Measurements from ENCODE around the gene KRT3. TPM values are rescaled to one million over a fixed set of nuclear protein-coding genes. Genes with fewer than 3 reads are reported as not detected.

The KRT3 gene
- total RNA-seq, 1 experiment from 2014 or later: not detected

DNA sequence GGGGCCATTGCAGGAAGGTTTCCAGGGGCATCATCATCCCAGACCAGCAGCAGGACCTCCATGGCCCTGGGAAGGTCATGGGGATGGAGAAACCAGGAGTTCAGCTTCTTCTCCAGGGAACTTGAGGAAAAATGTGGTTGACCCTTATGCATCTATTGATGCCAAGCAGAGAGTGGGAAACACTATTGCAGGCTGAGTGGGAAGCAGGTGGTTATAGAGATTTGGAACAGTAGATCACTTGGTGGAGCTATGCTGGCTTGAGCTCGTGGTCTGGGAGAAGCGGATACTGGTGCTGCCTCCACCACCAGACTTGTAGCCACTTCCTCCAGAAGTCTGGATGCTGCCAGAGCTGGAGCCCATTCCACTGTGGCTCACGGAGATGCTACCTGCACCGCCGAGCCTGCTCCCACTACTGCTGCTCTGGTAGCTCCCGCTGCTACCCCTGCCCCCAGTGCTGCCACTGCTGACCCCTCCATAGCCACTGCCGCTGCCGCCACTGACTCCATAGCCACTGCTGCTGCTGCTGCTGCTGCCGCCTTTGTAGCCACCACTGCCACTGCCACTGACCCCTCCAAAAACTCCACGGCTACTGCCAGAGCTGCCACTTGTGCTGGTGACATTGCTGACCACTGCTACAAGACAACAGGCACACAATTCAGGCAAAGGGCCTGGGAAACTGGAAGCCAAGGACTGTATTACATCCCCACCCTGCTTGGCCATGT is 27.3 kb downstream of the KRT3 start:
- Mint-ChIP-seq H3K36me3 (ENCODE audit: insufficient read depth, unreplicated experiment) (no peaks in the 10 kb centered on the region), H3K4me3 (ENCODE audit: unreplicated experiment) (no peak overlapping the region), H3K27ac (ENCODE audit: low read depth, unreplicated experiment) (no peak overlapping the region), H3K27me3 (ENCODE audit: insufficient read depth, unreplicated experiment) (peaks cover 45% of the 10 kb centered on the region), H3K9me3 (ENCODE audit: unreplicated experiment) (no peaks in the 10 kb centered on the region), H3K4me1 (ENCODE audit: insufficient read depth, unreplicated experiment) (no peaks in the 10 kb centered on the region)
- no peak for DNase-seq (ENCODE audit: unreplicated experiment)
- TF ChIP-seq CTCF (IDR thresholded peaks at IDR 0.05; ENCODE audit: unreplicated experiment): no peak
- BruUV-seq (replicated peaks): no TSS peak
- intact Hi-C loops (cut with micrococcal nuclease): no loop called here
- POLR2A ChIA-PET: no interaction called here
- CTCF ChIA-PET: no interaction called here

GRCh38 chr12:52767427-52767826 is 28.5 kb downstream of the KRT3 start:
- ChIA-PET POLR2A (no interaction called here), CTCF (no interaction called here)
- Mint-ChIP-seq H3K4me1 (ENCODE audit: insufficient read depth, unreplicated experiment) (no peaks in the 10 kb centered on the region), H3K36me3 (ENCODE audit: insufficient read depth, unreplicated experiment) (no peaks in the 10 kb centered on the region), H3K27ac (ENCODE audit: low read depth, unreplicated experiment) (no peak overlapping the region), H3K27me3 (ENCODE audit: insufficient read depth, unreplicated experiment) (peaks cover 45% of the 10 kb centered on the region), H3K4me3 (ENCODE audit: unreplicated experiment) (no peak overlapping the region), H3K9me3 (ENCODE audit: unreplicated experiment) (no peaks in the 10 kb centered on the region)
- no TSS peak for BruUV-seq (replicated peaks)
- intact Hi-C loops (cut with micrococcal nuclease): no loop called here
- TF ChIP-seq CTCF (IDR thresholded peaks at IDR 0.05; ENCODE audit: unreplicated experiment): no peak
- DNase-seq (ENCODE audit: unreplicated experiment): no peak

DNA sequence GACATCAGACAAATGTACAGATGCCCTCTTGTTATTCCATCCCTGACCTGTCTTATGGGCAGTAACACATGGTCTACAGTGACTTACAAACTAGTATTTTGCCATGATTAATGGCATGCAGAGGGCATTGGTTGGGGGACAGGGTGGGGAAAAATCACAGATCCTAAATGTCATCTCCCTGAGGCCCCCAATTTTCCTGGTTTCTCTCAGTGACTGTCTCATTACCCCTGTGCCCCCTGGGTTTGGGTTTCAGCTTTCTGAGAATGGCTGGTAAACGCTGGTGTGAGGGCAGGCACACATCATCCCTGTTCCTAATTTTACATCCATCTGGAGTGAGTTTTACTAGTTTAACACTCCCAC is 28.9 kb downstream of the KRT3 start:
- Mint-ChIP-seq H3K27ac (ENCODE audit: low read depth, unreplicated experiment) (no peak overlapping the region), H3K27me3 (ENCODE audit: insufficient read depth, unreplicated experiment) (peaks cover 43% of the 10 kb centered on the region), H3K4me1 (ENCODE audit: insufficient read depth, unreplicated experiment) (no peaks in the 10 kb centered on the region), H3K4me3 (ENCODE audit: unreplicated experiment) (no peak overlapping the region), H3K9me3 (ENCODE audit: unreplicated experiment) (no peaks in the 10 kb centered on the region), H3K36me3 (ENCODE audit: insufficient read depth, unreplicated experiment) (no peaks in the 10 kb centered on the region)
- no peak for TF ChIP-seq CTCF (IDR thresholded peaks at IDR 0.05; ENCODE audit: unreplicated experiment)
- no peak for DNase-seq (ENCODE audit: unreplicated experiment)
- BruUV-seq (replicated peaks): no TSS peak
- POLR2A ChIA-PET: no interaction called here
- CTCF ChIA-PET: no interaction called here
- intact Hi-C loops (cut with micrococcal nuclease): no loop called here

- CTCF ChIA-PET: no interaction called here
- H3K4me3 Mint-ChIP-seq (ENCODE audit: unreplicated experiment): no peak overlapping the region
- BruUV-seq (replicated peaks): no TSS peak
- no peaks in the 10 kb centered on the region for H3K9me3 Mint-ChIP-seq (ENCODE audit: unreplicated experiment)
- no peaks in the 10 kb centered on the region for H3K36me3 Mint-ChIP-seq (ENCODE audit: insufficient read depth, unreplicated experiment)
- no peak overlapping the region for H3K27ac Mint-ChIP-seq (ENCODE audit: low read depth, unreplicated experiment)
- DNase-seq (ENCODE audit: unreplicated experiment): no peak
- intact Hi-C loops (cut with micrococcal nuclease): no loop called here
- no peak for TF ChIP-seq CTCF (IDR thresholded peaks at IDR 0.05; ENCODE audit: unreplicated experiment)
- POLR2A ChIA-PET: interaction anchor here (0.6 kb wide), 1 partner anchor 186 kb away, joined by 3 read pairs; no protein-coding TSS in a partner anchor
- H3K27me3 Mint-ChIP-seq (ENCODE audit: insufficient read depth, unreplicated experiment): peaks cover 38% of the 10 kb centered on the region
- no peaks in the 10 kb centered on the region for H3K4me1 Mint-ChIP-seq (ENCODE audit: insufficient read depth, unreplicated experiment)
Observed at GRCh38 chr12:52766351-52767019, 29.4 kb downstream of the KRT3 start.

Measured in MCF 10A (cell line).